ENCODE data around the gene BOD1. TPM values are rescaled to one million over a fixed set of nuclear protein-coding genes. Genes with fewer than 3 reads are reported as not detected.

The BOD1 gene
- total and polyA plus RNA-seq, 3 donors from 2014 or later, result 59.4 to 88.1 (median 70.1) TPM

DNA sequence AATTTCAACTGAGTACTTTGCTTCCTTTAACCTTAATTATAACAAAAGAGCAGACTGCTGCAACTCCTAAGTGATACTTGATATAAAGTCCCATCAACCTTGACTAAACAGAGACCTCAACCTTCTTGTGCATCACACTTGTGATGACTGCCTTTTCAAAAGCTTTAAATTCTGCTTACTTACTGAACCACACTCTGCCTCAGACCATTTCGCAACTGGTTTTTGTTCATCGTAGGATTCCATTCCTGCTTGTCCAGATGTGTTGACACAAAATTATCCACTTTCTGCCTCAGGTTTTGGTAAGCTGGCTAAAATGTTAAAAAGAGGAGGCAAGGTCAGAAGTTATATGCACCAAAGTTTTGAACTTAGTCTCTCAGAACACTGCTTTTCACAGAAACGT, 3.5 kb downstream of the BOD1 start:
- Histone ChIP-seq H3K9me3 (no peaks in the 10 kb centered on the region), H3K4me1 (peaks cover 29% of the 10 kb centered on the region), H3K27ac (no peak overlapping the region), H3K4me3 (no peak overlapping the region), H3K36me3 (ENCODE audit: low read depth, missing control alignments) (no peaks in the 10 kb centered on the region), H3K27me3 (no peaks in the 10 kb centered on the region)
- TF ChIP-seq, protein P1, sequence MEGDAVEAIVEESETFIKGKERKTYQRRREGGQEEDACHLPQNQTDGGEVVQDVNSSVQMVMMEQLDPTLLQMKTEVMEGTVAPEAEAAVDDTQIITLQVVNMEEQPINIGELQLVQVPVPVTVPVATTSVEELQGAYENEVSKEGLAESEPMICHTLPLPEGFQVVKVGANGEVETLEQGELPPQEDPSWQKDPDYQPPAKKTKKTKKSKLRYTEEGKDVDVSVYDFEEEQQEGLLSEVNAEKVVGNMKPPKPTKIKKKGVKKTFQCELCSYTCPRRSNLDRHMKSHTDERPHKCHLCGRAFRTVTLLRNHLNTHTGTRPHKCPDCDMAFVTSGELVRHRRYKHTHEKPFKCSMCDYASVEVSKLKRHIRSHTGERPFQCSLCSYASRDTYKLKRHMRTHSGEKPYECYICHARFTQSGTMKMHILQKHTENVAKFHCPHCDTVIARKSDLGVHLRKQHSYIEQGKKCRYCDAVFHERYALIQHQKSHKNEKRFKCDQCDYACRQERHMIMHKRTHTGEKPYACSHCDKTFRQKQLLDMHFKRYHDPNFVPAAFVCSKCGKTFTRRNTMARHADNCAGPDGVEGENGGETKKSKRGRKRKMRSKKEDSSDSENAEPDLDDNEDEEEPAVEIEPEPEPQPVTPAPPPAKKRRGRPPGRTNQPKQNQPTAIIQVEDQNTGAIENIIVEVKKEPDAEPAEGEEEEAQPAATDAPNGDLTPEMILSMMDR (IDR thresholded peaks at IDR 0.05), result no peak
- TF ChIP-seq POLR2A (IDR thresholded peaks at IDR 0.05), result no peak
- intact Hi-C loops (cut with DNase I; ENCODE audit: low total_unique reads), result no loop called here
- no peak for DNase-seq
- 70 to 85% methylated on average over 3 of the region's 3 CpGs for WGBS, 2 donors

DNA sequence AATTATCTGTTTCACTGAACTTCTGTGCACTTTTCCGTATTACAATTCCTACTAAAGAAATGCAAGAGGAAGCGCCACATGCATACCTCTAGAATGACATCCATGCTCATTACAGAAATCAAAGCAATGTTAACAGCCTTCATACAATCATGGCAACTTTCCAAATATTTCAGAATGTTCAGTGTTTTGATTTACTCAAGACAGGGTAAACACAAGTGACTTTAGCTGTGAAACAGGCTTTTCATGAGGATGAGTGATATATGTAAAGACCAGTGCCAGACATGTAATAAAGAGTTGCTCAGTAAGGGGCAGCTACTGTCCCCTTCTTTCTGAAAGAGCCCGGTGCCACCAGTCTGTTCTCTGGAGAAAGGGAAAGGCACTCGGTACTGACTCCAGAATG, 4.7 kb downstream of the BOD1 start:
- no peak for DNase-seq
- intact Hi-C loops (cut with DNase I; ENCODE audit: low total_unique reads), result no loop called here

DNA sequence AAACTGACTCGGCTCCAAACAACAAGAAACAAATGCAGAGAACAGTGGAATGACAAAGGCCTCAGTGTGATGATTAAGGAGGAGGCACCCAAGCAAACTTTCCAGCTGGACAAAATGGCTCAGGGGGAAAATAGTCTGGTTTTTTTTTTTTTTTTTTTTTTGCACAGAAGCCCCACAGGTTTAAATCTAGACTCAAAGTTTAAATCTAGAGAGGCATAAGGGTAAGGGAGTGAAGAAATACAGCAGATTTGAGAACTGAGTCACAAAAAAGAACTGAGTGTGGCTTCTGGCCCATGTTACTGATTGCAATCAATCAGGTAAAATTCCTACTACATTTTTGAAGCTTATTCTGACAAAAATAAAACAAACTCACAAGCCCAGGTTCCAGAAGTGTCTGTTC, 12.3 kb downstream of the BOD1 start:
- Histone ChIP-seq H3K27ac (no peak overlapping the region), H3K27me3 (no peaks in the 10 kb centered on the region), H3K4me3 (no peak overlapping the region), H3K36me3 (ENCODE audit: low read depth, missing control alignments) (no peaks in the 10 kb centered on the region), H3K9me3 (no peaks in the 10 kb centered on the region), H3K4me1 (peaks cover 14% of the 10 kb centered on the region)
- WGBS, 2 donors, result 40 to 62% methylated on average over 1 of the region's 1 CpG
- DNase-seq, result no peak
- TF ChIP-seq POLR2A (IDR thresholded peaks at IDR 0.05), result no peak
- TF ChIP-seq, protein P1 (IDR thresholded peaks at IDR 0.05), result no peak
- intact Hi-C loops (cut with DNase I; ENCODE audit: low total_unique reads), result no loop called here

More for the DNA sequence above, 4.7 kb downstream of the BOD1 start:
- H3K4me1 ChIP-seq, result peaks cover 20% of the 10 kb centered on the region
- H3K27ac ChIP-seq, result no peak overlapping the region
- no peak for TF ChIP-seq POLR2A (IDR thresholded peaks at IDR 0.05)
- TF ChIP-seq, protein P1 (IDR thresholded peaks at IDR 0.05), result no peak
- 86 to 94% methylated on average over 4 of the region's 4 CpGs for WGBS, 2 donors
- no peak overlapping the region for H3K4me3 ChIP-seq
- no peaks in the 10 kb centered on the region for H3K36me3 ChIP-seq (ENCODE audit: low read depth, missing control alignments)
- no peaks in the 10 kb centered on the region for H3K9me3 ChIP-seq
- H3K27me3 ChIP-seq, result no peaks in the 10 kb centered on the region

DNA sequence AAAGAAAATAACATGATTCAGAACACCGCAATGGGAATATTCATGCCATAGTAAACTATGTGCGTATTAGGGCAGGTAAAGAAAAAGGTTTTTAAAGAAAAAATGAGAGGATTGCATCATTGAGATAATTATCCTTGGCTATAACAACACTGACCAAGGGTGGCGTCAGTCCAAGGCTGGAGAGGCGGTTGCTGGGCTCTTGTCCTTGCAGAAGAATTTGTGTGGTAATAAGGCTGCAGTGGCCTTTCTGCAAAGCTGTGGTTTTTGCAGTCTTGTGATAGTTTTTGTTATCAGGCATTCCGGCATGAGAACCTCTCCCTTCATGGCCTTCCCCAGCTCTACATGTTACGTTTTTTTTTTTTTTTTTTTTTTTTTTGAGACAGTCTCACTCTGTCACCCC, 14.0 kb downstream of the BOD1 start:
- intact Hi-C loops (cut with DNase I; ENCODE audit: low total_unique reads), result no loop called here
- Histone ChIP-seq H3K36me3 (ENCODE audit: low read depth, missing control alignments) (no peaks in the 10 kb centered on the region), H3K27me3 (no peaks in the 10 kb centered on the region), H3K9me3 (no peaks in the 10 kb centered on the region), H3K4me1 (peaks cover 14% of the 10 kb centered on the region), H3K27ac (no peak overlapping the region), H3K4me3 (no peak overlapping the region)
- DNase-seq, result peak; percentile 86
- WGBS, 2 donors, result 40 to 47% methylated on average over 6 of the region's 6 CpGs
- TF ChIP-seq, protein P1 (IDR thresholded peaks at IDR 0.05), result no peak
- TF ChIP-seq POLR2A (IDR thresholded peaks at IDR 0.05), result no peak

DNA sequence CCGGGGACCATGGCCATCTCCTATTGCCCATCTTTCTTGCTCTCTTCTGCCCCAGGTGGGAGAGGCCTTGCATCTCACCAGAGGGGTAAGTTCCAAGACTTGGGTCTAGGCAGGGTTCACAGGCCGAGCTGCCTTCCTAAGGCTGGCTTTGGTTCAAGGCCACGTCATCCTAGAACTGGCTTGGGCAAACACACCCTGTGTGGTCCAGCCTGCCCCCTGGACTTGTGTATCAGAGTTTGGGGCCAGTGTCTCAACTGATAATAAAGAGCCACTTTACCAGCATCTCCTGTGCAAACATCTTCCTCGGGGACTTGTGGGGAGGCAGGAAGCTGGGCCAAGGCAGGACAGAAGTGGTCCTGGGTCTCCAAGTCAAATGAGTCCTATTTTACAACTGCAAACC, 17.8 kb downstream of the BOD1 start:
- WGBS, 2 donors, result 61 to 70% methylated on average over 3 to 4 of the region's 4 CpGs
- Histone ChIP-seq H3K27ac (no peak overlapping the region), H3K4me1 (peaks cover 14% of the 10 kb centered on the region), H3K36me3 (ENCODE audit: low read depth, missing control alignments) (no peaks in the 10 kb centered on the region), H3K4me3 (no peak overlapping the region), H3K27me3 (no peaks in the 10 kb centered on the region), H3K9me3 (no peaks in the 10 kb centered on the region)
- DNase-seq, result no peak
- intact Hi-C loops (cut with DNase I; ENCODE audit: low total_unique reads), result no loop called here
- no peak for TF ChIP-seq POLR2A (IDR thresholded peaks at IDR 0.05)
- TF ChIP-seq, protein P1 (IDR thresholded peaks at IDR 0.05), result no peak

All from testis (tissue), 3 donors.